ENCODE data around the gene WWOX.

Gene WWOX

DNA sequence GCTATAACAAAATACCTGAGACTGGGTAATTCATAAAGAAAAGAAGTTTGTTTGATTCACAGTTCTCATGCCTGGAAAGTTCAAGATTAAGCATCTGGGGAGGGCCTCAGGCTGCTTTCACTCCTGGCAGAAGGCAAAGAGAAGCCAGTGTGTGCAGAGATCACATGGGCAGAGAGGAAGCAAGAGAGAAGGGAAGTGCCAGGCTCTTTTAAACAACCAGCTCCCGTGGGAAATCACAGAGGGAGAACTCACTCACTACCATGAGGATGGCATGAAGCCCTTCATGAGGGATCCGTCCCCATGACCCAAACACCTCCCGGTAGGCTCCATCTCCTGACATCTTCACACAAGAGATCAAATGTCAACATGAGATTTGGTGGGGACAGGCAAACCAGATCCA, 999.5 kb downstream of the WWOX start:
- no peak for DNase-seq

- no peak for DNase-seq
These were observed 1000.3 kb downstream of the WWOX start for GRCh38 chr16:79099716-79100115.

DNA sequence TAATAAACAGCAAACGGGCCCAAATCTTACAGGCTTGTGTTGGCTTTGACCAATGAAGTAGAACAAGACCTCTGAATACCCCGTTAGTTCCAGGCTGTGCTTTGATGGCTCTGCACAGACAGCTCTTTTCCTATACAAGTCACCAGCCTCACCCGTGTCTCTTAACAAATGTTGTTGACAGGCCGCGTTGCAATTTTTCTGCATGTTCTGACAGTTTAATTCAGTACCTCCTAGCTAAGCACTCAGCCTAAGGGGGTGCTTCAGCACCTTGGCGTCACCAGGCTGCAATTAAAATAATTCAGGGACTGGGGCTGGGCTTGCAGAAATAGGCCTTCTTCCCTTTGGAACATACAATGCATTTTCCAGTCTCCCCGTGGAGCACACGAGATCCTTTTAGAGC, 1001.0 kb downstream of the WWOX start:
- DNase-seq: no peak

- DNase-seq: no peak
These were observed 1002.0 kb downstream of the WWOX start for GRCh38 chr16:79101491-79101890.

DNA sequence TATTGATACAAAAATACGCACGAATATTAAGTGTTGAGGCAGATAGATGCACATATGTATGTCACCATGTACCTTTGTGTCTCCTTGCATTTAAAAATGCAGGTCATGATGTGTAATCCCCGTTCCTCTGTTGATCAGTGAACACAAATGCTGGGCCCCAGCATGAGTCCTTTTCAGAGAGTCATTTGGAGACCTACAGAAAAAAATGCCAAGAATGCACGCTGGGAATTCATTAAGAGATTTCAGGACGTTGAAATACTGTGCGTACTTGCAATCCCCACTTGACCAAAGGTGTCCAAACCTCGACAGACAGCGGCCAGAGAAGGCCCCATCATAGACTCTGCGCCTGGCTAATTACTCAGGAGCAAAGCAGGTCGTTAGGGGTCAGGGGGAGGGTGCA, 1005.1 kb downstream of the WWOX start:
- no peak for DNase-seq

- no peak for DNase-seq
These were observed 1007.8 kb downstream of the WWOX start for GRCh38 chr16:79107301-79107700.

DNA sequence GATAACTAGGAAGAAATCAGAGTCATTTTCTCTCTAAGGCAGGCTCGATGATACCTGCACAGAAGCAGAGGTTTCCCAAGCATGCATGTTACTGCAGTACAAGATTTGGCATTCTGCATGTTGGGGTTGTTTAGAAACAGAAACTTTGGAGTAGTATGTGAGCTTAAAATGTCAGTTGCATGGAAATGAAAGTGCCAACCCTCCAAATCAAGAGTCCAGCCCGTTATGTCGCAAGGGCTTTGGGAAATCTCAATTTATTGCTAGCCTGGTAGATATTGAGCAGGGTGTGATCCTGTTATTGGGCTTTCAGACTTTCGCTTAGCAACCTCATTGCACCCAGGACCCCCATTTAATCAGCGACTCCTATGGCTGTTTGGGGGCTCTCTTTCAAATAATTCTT, 1010.3 kb downstream of the WWOX start:
- DNase-seq: no peak

DNA sequence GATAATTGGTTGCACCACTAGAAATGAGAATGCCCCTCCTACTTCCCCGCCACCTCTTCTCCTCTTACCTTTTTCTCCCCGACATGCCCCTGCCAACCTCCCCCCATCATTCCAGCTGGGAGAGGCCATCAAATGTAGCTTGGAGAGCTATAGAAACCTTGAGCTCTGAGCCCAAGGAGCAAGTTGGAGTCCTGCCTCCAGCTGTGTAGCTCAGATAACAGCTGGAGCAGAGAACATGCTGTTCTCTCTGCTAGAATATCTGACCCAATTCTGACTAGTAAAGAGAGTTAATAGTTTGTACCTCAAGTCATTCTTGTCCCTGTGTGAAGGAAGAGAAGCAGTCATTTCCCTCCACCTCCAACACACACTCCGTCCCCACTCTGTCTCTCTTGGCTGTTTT, 1010.8 kb downstream of the WWOX start:
- no peak for DNase-seq

DNA sequence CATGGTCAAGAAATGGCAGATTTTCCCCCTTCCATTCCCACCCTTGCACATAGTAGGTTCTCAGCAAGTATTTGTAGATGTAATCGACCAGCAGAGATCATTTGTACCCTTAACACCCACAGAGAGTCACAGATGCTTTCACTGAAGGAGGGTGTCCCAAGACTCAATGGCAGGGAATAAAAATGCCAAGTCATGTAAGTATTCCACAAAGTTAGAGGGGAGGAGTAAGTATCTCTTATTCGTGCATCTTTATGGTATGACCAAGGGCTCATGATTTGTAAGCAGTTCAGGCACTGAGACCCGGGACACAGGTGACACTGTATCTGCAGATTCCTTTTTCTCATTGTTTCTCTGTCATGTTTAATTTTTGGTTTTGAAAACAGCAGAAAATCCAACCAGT, 1011.5 kb downstream of the WWOX start:
- no peak for DNase-seq

GRCh38 chr16:79112462-79112861, 1013.0 kb downstream of the WWOX start:
- DNase-seq: peak; percentile 14

- DNase-seq: no peak
These were observed 1014.4 kb downstream of the WWOX start for GRCh38 chr16:79113826-79114225.

DNA sequence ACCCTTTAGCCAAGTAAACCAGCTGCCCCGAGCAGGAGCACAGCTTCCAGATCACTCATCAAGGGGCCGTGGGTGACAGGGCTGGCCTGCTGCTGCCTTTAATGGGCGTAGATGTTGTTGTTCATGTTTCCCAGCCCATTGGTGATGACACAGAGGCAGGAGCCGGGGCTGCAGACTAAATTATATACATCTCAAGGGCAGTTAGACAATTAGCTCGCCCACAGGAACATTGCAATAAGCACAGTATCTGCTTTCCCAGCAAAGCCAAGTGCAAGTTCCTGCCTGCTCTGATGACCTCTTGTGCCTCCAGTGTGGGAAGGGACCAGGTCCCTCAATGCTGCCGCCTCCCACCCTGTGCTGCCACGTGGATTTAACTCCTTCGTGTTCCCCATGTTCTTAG, 1015.3 kb downstream of the WWOX start:
- DNase-seq: no peak

DNA sequence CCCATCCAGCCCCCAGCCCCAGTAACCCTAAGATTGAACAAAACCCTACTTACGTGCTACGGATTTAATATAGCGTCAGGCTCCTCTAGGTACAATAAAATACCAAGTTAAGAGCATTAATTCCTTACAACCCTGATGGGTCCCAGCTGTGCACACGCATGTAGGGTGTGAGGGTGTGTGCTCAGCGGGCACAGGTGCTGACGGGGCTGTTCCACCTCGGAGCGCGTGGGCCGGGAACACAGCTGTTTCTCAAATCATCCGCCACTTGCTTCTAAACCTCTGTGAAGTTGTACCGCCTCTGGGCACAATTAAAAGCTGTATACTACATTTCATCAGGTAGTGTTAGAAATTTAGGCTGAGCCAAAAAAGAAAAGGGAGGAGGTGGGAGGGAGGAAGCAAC, 1022.5 kb downstream of the WWOX start:
- DNase-seq: no peak

DNA sequence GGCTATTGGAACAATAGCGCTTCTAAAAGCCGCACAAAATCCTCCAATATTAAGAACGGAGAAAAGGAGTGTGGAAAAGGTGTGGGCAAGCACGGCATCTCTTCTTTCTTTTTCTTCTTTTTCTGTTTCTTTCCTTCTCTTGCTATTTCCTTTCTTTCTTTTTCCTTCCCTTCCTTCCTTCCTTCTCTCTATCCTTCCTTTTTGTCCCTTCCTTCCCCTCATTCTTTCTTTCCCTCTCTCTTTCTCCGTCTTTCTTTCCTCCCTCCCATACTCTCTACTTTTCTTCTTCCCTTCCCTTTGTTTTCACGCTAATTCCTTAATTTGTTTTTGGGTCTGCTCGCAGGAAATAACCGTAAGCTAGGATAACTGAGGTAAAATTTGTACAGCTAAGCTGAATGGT, 1022.9 kb downstream of the WWOX start:
- no peak for DNase-seq

- DNase-seq: no peak
These were observed 1024.7 kb downstream of the WWOX start for GRCh38 chr16:79124016-79124756.

GRCh38 chr16:79127766-79128165, 1028.3 kb downstream of the WWOX start:
- no peak for DNase-seq

- no peak for DNase-seq
These were observed 1029.3 kb downstream of the WWOX start for GRCh38 chr16:79128706-79129105.

DNA sequence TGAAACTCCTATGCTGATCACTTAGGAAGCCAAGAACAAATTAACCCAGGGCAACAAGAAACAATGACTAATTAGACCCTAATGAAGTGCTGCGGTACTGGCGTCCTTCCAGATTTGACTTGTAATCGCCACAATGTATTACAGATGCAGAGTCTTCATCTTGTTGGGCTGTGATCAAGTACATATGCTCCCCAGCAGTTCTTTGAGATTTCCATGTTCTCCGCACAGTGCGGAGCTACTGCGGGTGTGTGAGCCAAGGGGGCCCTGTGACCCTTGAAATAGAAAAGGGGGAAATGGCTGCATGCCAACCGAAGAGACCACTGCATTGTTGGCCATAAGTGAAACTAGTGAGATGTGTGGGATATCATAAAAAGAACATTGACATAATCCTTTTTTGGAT, 1031.2 kb downstream of the WWOX start:
- DNase-seq: no peak

DNA sequence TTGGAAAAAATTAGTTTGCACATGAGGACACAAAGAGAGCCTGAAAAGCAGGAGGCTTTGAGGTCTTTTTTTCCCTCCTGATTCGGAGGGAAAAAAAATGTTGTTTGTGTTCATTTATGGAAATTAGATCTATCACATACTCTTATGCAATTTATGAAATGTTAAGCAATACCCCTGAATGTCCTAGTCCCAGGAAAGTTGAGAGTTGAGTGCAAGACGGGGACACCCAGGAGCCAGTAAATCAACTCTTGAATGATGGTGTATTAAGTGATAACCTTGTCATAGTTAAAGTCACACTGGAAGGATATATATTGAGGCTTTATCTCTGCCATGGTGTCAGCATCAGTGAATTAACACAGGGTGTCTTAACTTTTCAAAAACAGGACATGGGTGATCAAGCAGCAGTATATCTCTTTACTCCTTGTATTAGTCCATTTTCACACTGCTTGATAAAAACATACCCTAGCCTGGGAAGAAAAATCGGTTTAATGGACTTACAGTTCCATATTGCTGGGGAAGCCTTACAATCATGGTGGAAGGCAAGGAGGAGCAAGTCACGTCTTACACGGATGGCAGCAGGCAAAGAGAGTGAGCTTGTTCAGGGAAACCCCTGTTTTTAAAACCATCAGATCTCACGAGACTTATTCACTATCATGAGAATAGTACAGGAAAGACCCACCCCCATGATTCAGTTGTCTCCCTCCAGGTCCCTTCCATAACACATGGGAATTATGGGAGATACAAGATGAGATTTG, 1032.0 kb downstream of the WWOX start:
- no peak for DNase-seq

- no peak for DNase-seq
These were observed 1033.2 kb downstream of the WWOX start for GRCh38 chr16:79132701-79133100.

GRCh38 chr16:79134300-79134699, 1034.8 kb downstream of the WWOX start:
- DNase-seq: no peak

- DNase-seq: no peak
These were observed 1037.5 kb downstream of the WWOX start for GRCh38 chr16:79136955-79137354.

DNA sequence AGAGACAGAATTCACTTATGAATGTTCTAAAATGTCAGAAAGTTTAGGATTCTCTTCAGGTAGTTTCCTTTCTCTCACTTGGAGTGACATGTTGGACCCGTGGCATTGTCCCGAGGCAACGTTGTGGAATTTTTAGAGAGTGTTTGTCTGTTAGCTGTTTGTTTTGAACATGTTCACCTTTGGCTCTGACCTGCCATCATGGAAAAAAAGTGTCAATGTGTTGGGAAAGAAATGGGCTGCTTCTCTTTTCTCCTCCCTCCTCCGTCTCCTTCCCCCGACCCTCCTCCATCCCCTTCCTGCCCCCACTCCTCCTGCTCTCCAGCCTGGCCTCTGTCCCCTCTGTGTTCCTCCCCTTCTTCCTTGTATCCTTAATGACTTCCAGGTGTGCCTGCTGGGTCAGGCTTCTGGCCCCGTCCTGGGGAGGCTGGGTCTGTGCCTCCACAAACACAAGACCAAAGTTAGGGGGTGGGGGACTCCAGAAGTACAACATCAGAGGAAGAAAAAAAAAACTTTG, 1038.0 kb downstream of the WWOX start:
- DNase-seq: no peak

- DNase-seq: no peak
These were observed 1040.3 kb downstream of the WWOX start for GRCh38 chr16:79139799-79140198.

DNA sequence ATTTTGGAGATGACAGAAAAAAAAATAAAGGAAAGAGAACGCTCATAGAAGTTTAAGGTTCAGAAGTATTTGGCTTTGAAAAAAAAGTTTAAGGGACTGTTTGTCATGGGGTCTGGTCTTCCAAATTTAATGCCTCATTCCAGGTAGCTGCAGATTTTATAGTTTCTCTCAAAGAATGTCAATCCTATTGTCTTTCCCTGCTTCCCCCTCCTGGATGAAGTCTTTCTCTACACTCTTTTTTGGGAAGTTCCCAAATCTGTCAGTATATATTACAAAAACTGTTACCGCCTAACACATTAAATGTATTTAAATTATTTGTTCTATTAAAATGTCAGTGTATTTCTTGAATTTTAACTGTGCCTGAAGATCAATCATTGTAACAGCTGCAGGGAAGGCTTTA, 1043.6 kb downstream of the WWOX start:
- no peak for DNase-seq

Data from NCI-H526 treated with DMSO at 0.1 percent for 48 hours (cell line).